GM19239 (cell line): ENCODE measurements around the gene PTPRN2.
A peak's percentile ranks its signal among the peaks of the same experiment; 100 is the strongest.
"Not testable (repeated sequence)": the region's sequence is repeated elsewhere in the genome, so short reads cannot be mapped to it uniquely, and the experiment has no call there.

Source experiments
- DNase-seq: peaks from one replicate; pipeline ENCODE4 v3.0.0; 2011; ENCODE audit warnings: low spot score; ENCODE audit not compliant: insufficient read length
- FAIRE-seq: peaks from 2 replicates; lab custom pipeline; 2011; peaks lifted over from hg19 to GRCh38; lab: Jason Lieb, UNC

Gene PTPRN2

GRCh38 chr7:158396982-158397862 lies 190.4 kb downstream of the PTPRN2 start:
- DNase-seq (no peak), FAIRE-seq (no peak)

GRCh38 chr7:158396301-158396905 lies 191.2 kb downstream of the PTPRN2 start:
- DNase-seq: no peak

GRCh38 chr7:158395780-158396278 lies 191.8 kb downstream of the PTPRN2 start:
- DNase-seq: no peak
- no peak for FAIRE-seq

More at GRCh38 chr7:158396301-158396905, 191.2 kb downstream of the PTPRN2 start:
- no peak for FAIRE-seq

- no peak for FAIRE-seq
- no peak for DNase-seq
Measured at GRCh38 chr7:158395349-158395748, 192.3 kb downstream of the PTPRN2 start.

DNA sequence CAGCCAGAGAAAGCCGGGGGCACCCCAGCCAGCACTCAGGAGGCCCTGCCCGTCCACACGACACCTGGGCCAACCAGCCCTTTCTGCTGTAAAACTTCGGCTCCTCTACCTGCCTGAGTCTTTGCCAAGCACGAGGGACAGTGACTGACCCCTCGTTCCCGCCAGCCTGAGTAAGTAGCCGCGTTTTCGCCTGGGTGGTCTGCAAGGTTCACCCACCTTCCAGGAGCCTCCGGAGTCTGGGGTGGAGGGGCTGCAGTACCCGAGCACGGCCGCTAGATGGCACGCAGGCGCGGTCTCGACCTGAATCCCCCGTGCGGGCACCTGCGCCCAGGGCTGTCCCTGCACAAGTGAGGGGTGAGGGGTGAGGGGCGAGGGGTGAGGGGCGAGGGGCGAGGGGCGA lies 192.7 kb downstream of the PTPRN2 start:
- DNase-seq (peak; percentile 48), FAIRE-seq (no peak)

DNA sequence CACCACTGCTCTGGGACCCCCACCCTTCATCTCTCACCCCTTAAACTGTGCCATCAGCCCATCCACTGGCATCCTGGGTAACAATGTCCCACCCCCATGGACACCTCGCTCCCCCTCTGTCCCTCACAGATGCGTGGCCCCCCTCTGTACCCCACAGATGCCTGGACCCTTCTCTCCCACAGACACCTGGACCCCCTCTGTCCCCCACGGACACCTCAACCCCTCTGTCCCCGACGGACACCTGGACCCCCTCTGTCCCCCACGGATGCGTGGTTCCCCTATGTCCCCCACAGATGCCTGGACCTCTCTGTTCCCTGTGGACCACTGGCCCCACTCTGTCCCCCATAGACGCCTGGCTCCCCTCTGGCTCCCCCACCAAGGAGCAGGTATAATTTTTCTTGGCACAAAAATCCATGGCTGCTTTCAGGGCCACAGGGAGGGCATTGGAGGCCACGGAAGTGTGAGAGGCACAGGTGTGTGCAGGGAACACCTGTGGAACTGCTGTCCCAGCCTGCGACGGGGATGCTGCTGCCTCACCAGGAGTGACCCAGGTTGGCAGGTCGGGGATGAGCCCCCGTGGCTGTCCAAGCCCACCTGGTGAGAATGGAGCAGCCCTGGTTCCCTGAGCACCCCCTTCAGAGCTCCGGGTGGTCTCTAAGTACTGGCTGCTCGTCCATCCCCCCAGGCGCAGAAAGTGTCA lies 193.5 kb downstream of the PTPRN2 start:
- DNase-seq: no peak
- FAIRE-seq: no peak

DNA sequence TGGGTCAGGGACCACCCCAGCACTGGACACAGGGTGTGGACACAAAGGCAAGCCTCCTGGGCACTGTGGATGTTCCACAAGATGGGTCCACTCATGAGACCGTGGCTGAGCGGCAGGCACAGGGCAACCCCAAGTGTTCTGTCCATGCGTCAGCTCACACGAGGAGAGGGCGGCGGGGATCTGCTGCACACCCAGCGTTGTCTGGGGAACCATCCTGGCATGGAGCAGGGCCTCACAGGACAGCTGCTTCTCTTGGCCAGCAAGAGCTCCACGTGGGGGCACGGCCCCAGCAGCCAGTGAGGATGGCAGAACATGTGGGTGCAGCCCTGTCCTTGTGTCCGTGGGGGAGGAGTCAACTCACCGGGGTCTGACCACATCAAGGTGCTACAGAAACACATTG lies 195.4 kb downstream of the PTPRN2 start:
- no peak for DNase-seq
- FAIRE-seq: no peak

- FAIRE-seq (no peak), DNase-seq (no peak)
Measured at GRCh38 chr7:158391541-158391940, 196.1 kb downstream of the PTPRN2 start.

GRCh38 chr7:158391141-158391540 lies 196.5 kb downstream of the PTPRN2 start:
- FAIRE-seq (no peak), DNase-seq (no peak)

DNA sequence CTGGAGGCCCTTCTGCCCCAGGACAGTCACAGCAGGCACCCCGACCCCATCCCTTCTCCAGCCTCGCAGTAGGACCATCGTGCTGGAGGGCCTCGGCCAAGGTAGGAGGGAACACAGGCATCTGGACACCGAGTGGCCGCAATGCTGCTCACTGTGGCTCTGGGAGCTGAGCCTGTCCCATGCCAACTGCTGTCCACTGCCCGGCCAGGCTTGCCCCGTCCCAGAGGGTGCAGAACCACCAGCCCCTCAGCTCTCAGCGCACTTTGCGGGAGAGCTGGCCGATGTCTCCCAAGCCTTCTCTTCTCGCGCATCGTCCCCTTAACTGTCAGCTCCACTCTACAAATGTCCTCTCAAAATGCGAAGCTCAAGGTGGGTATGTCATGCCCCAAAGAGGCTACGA lies 197.2 kb downstream of the PTPRN2 start:
- DNase-seq: no peak
- no peak for FAIRE-seq

GRCh38 chr7:158389514-158390425 lies 197.9 kb downstream of the PTPRN2 start:
- DNase-seq: no peak
- FAIRE-seq: no peak

DNA sequence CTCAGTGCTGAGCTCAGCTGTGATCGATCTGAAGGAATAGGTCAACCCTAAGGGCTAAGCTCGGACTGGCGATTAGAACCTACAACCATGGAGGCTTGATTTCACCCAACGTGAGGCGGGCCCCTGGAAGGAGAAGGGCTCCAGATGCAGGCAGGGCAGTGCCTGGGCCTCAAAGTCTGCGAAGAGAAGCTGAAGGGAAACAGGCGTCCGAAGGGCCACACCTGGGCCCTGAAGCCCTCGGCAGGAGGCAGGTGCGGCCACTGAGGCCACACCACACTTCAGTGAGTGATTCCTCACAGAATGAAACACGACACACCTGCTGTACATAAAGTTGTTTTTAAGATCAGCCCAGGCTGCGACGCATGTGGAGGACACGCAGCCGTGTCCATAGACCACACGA lies 198.7 kb downstream of the PTPRN2 start:
- FAIRE-seq (no peak), DNase-seq (no peak)

- DNase-seq (no peak), FAIRE-seq (no peak)
Measured at GRCh38 chr7:158388072-158388471, 199.6 kb downstream of the PTPRN2 start.

DNA sequence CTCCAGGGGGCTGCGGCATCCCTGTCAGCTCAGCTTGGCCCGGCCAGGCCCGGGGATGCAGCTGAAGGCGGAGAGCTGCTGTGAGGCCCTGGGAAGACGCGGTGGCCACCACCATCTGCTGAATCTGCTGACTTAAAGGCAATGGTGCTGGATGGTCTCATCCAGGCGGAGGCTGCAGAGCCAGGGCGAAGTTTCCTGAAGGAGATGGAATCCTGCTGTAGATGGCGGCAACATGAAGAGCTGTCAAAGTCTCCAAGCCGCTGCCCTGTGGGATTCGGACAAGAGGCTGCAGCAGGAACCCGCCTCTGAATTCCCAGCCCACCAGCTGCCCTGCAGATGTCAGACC lies 200.1 kb downstream of the PTPRN2 start:
- DNase-seq (no peak), FAIRE-seq (no peak)

DNA sequence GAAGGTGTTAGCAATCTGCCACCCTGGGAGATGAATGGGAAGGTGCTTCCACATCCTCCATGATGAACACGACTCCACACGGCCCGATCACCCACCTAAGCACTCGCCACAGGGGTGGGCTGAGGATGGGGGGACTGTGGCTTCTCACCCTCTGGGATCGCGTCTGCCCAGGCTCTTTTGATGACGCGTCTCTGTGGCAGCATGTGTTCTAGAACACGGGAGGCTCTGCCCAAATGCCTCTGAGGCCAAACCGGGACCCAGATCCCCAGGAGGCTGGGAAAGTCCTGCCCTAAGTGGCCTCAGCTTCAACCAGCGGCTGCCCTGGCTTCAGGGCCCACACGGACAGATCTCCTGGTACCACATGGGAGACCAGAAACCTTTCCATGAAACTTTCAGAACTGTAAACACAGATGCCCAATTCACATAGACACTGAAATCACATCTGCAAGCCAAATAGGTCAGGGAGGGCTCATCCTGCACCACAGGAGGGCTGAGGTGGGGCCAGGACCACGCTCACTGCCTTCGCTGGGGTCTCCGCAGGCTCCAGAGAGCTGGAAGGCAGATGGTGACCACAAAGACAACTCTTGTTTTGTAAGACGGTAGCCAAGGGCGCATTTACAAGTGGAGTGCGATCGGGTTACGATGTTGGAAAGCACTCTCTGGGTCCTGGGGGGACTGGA lies 200.6 kb downstream of the PTPRN2 start:
- DNase-seq (no peak), FAIRE-seq (no peak)

DNA sequence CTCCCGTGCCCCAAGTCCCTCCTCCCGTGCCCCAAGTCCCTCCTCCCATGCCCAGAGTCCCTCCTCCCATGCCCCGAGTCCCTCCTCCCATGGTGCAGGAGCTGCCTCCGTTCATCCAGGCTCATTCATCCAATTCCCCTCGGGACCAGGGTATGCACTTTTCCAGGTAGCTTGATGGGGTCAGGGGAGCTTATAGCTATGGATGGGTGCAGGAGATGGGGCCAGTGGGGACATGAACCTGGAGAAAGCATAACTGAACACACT lies 201.3 kb downstream of the PTPRN2 start:
- FAIRE-seq: no peak
- DNase-seq: no peak

GRCh38 chr7:158385496-158386354 lies 201.9 kb downstream of the PTPRN2 start:
- DNase-seq, FAIRE-seq: not testable (repeated sequence)

DNA sequence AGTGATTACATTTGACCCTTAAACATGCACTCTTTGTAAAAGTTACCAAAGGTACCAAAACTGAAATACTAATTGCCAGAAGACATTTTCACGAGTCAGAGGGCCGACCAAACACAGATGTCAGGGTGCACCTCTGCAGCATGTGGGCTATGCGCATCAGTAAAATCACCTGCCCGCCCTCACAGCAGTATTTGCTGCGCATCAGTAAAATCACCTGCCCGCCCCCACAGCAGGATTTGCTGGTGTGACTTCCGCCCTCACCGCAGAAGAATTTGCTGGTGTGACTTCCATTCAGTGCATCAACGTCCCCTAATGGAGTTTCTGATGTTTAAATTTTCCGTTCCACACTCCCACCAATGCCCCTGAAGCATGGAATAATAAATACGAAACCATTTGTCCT lies 202.9 kb downstream of the PTPRN2 start:
- no peak for DNase-seq
- FAIRE-seq: no peak

- FAIRE-seq: no peak
- DNase-seq: no peak
Measured at GRCh38 chr7:158383665-158384064, 204.0 kb downstream of the PTPRN2 start.
